Neural progenitor cell (in vitro differentiated cells): ENCODE data around the gene NTRK3. TPM values are rescaled to one million over a fixed set of nuclear protein-coding genes. Genes with fewer than 3 reads are reported as not detected.
A peak's percentile ranks its signal among the peaks of the same experiment; 100 is the strongest.

Experiments
- DNase-seq: peaks from one replicate; pipeline ENCODE4 v3.0.0-alpha.2; 2016; ENCODE audit warnings: low spot score
- H2AFZ ChIP-seq: fragments of 200-600 bp; sonication (generic); replicated peaks from 2 replicates; pipeline ENCODE4 v1.6.1; 2016; ENCODE audit warnings: antibody characterized with exemption
- H3F3A ChIP-seq: fragments of 200-600 bp; sonication (generic); 2 replicates; pipeline ENCODE4 v1.6.1; 2016; ENCODE audit warnings: antibody characterized with exemption, low read depth
- H3K27ac ChIP-seq: fragments of 200-600 bp; sonication (generic); 2 replicates; pipeline ENCODE4 v1.5.1; 2016; ENCODE audit warnings: mild to moderate bottlenecking
- H3K27me3 ChIP-seq: fragments of 200-600 bp; sonication (generic); 2 replicates; pipeline ENCODE4 v1.6.1; 2016; ENCODE audit warnings: mild to moderate bottlenecking, moderate library complexity
- H3K36me3 ChIP-seq: fragments of 200-600 bp; sonication (generic); 2 replicates; pipeline ENCODE4 v1.5.1; 2016
- H3K4me1 ChIP-seq: fragments of 200-600 bp; sonication (generic); 2 replicates; pipeline ENCODE4 v1.6.1; 2016; ENCODE audit warnings: mixed run types
- H3K4me2 ChIP-seq: fragments of 200-600 bp; sonication (generic); 2 replicates; pipeline ENCODE4 v1.6.1; 2016
- H3K4me3 ChIP-seq: fragments of 200-600 bp; sonication (generic); 2 replicates; pipeline ENCODE4 v1.5.1; 2016
- H3K79me2 ChIP-seq: fragments of 200-600 bp; sonication (generic); 2 replicates; pipeline ENCODE4 v1.6.1; 2016; ENCODE audit warnings: low read depth
- H3K9ac ChIP-seq: fragments of 200-600 bp; sonication (generic); 2 replicates; pipeline ENCODE4 v1.6.1; 2016
- H3K9me3 ChIP-seq: fragments of 200-600 bp; sonication (generic); 2 replicates; pipeline ENCODE4 v1.5.1; 2016; ENCODE audit warnings: low read depth
- H4K20me1 ChIP-seq: fragments of 200-600 bp; sonication (generic); 2 replicates; pipeline ENCODE4 v1.6.1; 2016; ENCODE audit warnings: low read depth
- H3K27ac Mint-ChIP-seq: 3 replicates; pipeline ENCODE4 v1.8.0; 2021; ENCODE audit warnings: mixed read lengths
- H3K27me3 Mint-ChIP-seq: 2 replicates; pipeline ENCODE4 v1.8.0; 2022; ENCODE audit warnings: low read depth, mild to moderate bottlenecking, inconsistent platforms, moderate library complexity, mixed read lengths; ENCODE audit not compliant: insufficient read depth
- H3K36me3 Mint-ChIP-seq: 3 replicates; pipeline ENCODE4 v1.8.0; 2021; ENCODE audit warnings: mixed read lengths
- H3K4me1 Mint-ChIP-seq: 3 replicates; pipeline ENCODE4 v1.8.0; 2021; ENCODE audit warnings: mixed read lengths
- H3K4me3 Mint-ChIP-seq: 3 replicates; pipeline ENCODE4 v1.8.0; 2021; ENCODE audit warnings: mild to moderate bottlenecking, moderate library complexity, mixed read lengths
- H3K9me3 Mint-ChIP-seq: 3 replicates; pipeline ENCODE4 v1.8.0; 2020; ENCODE audit warnings: mixed read lengths
- EZH2 ChIP-seq: fragments of 200-600 bp; sonication (generic); IDR thresholded peaks from 2 replicates; pipeline ENCODE4 v1.6.1; 2017; ENCODE audit warnings: antibody characterized with exemption, mild to moderate bottlenecking, moderate library complexity
- EZH2phosphoT487 ChIP-seq: fragments of 200-600 bp; sonication (generic); IDR thresholded peaks from 2 replicates; pipeline ENCODE4 v1.6.1; 2017; ENCODE audit warnings: antibody characterized with exemption
- total RNA-seq: library from RNA; depleted of rRNA; stranded (reverse); fragments of >200 nt; gene quantifications from 2 replicates; pipeline ENCODE4 v1.2.3, GENCODE V29; 2015; ENCODE audit warnings: low replicate concordance
- TF ChIP-seq, protein P1 (sequence below): fragments of 200-600 bp; sonication (generic); IDR thresholded peaks from 2 replicates; pipeline ENCODE4 v1.5.1; 2017; ENCODE audit warnings: antibody characterized with exemption, mild to moderate bottlenecking

Gene NTRK3
- total RNA-seq, 1 donor from 2014 or later = 2.0 TPM

DNA sequence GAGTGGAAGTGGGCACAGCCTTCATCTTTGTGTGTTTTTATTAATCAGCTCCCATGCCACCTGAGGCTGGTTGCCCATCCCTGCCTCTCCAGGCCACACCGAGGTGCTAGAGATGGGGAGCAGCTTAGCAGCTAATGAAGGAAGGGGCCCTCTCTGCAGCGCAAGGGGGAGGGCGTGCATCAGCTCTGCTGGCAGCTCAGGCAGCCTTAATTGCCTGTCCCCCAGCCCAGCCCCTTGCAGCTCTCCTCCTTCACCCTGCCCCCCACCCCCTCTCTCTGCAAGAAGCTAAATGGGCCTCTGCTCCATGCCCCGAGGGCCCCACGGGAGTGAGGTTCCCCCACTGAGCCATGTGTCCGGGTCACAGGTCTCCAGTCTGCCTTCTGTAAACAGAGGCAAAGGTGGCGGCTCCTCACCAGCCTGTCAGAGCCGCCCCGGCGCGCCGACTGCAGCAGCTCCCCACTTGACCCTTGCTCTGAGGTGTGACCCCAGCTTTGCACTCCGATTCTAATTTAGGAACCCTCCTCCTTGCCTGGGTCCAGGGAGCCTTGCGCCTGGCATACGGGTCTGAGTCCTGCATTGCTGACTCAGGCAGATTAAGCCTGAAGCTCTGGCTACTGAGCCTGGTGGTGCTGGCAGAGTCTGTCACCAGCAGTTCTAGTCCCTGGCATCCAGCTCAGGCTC, 27.9 kb upstream of the NTRK3 start:
- Histone ChIP-seq H2AFZ (no peak overlapping the region), H3K36me3 (no peaks in the 10 kb centered on the region), H3K4me2 (peak overlapping the region; percentile 23), H3F3A (no peaks in the 10 kb centered on the region), H3K4me1 (peaks cover 13% of the 10 kb centered on the region), H3K9ac (no peak overlapping the region), H3K4me3 (no peak overlapping the region), H3K27ac (no peak overlapping the region), H3K9me3 (no peaks in the 10 kb centered on the region), H4K20me1 (no peaks in the 10 kb centered on the region), H3K27me3 (no peaks in the 10 kb centered on the region), H3K79me2 (no peaks in the 10 kb centered on the region)
- Mint-ChIP-seq H3K36me3 (no peaks in the 10 kb centered on the region), H3K4me1 (peaks cover 2% of the 10 kb centered on the region), H3K4me3 (peak overlapping the region; percentile 42), H3K27ac (no peak overlapping the region), H3K27me3 (peaks cover 6% of the 10 kb centered on the region), H3K9me3 (peaks cover 4% of the 10 kb centered on the region)
- DNase-seq = no peak
- TF ChIP-seq, protein P1, sequence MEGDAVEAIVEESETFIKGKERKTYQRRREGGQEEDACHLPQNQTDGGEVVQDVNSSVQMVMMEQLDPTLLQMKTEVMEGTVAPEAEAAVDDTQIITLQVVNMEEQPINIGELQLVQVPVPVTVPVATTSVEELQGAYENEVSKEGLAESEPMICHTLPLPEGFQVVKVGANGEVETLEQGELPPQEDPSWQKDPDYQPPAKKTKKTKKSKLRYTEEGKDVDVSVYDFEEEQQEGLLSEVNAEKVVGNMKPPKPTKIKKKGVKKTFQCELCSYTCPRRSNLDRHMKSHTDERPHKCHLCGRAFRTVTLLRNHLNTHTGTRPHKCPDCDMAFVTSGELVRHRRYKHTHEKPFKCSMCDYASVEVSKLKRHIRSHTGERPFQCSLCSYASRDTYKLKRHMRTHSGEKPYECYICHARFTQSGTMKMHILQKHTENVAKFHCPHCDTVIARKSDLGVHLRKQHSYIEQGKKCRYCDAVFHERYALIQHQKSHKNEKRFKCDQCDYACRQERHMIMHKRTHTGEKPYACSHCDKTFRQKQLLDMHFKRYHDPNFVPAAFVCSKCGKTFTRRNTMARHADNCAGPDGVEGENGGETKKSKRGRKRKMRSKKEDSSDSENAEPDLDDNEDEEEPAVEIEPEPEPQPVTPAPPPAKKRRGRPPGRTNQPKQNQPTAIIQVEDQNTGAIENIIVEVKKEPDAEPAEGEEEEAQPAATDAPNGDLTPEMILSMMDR = no peak
- TF ChIP-seq EZH2phosphoT487 = no peak
- TF ChIP-seq EZH2 = no peak

DNA sequence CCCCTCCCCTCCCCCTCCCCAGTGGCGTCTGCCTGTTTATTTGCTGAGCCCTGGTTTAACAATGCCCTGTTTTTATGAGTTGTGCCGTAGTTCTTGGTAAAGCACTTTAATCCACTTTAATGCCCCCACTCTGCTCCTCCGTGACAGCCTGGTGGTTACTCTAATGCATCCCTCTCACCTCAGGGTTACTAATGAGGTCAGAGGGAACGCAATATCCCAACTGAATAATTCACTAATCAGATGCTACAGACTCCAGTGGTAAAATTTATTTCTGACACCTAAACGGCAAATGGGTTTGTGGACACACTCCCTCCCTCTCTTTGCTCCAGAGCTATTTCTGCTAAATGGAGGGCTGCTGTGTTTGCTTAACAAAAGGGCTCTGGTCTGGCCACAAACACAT, 26.1 kb upstream of the NTRK3 start:
- Histone ChIP-seq H2AFZ (no peak overlapping the region), H3K4me2 (no peak overlapping the region), H3K79me2 (no peaks in the 10 kb centered on the region), H3K9me3 (no peaks in the 10 kb centered on the region), H3K36me3 (no peaks in the 10 kb centered on the region), H3K4me1 (peaks cover 13% of the 10 kb centered on the region), H3K27me3 (peaks cover 7% of the 10 kb centered on the region), H4K20me1 (no peaks in the 10 kb centered on the region), H3K4me3 (no peak overlapping the region), H3F3A (no peaks in the 10 kb centered on the region), H3K27ac (no peak overlapping the region), H3K9ac (no peak overlapping the region)
- no peak for TF ChIP-seq EZH2phosphoT487
- no peak for TF ChIP-seq EZH2
- H3K4me3 Mint-ChIP-seq = no peak overlapping the region
- H3K27me3 Mint-ChIP-seq = peaks cover 8% of the 10 kb centered on the region
- peaks cover 4% of the 10 kb centered on the region for H3K4me1 Mint-ChIP-seq
- DNase-seq = no peak
- H3K9me3 Mint-ChIP-seq = peaks cover 4% of the 10 kb centered on the region
- H3K36me3 Mint-ChIP-seq = no peaks in the 10 kb centered on the region
- no peak overlapping the region for H3K27ac Mint-ChIP-seq

DNA sequence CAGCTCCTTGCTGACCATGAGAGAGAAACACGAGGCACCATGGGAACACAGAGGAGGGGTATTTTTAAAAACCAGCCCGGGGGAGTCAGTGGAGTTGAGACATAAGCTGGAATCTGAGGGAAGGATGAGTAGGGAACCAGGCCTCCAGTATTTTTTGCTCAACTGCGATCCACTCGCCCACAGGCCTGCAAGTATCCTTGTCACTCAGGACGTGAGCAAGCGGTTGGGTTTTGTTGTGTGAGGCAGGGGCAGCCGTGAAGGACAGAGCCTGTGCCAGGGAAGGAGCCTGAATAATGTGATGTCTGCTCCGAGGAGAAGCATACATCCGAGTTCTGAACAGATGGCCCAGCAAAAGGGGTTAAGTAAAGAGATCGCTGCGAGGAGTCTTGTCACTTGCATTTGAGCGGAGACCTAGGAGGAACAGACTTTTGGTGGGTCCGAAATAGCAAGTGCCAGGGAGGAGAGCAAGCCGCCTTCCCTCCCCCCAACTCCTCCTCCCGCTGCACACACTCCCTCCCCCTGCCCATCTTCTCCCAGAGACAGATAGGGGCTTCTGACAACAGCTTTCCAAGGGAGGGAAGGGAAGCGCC, 20.4 kb upstream of the NTRK3 start:
- no peaks in the 10 kb centered on the region for H3K4me1 ChIP-seq
- peaks cover 12% of the 10 kb centered on the region for H3K27me3 ChIP-seq
- Mint-ChIP-seq H3K27me3 (peaks cover 11% of the 10 kb centered on the region), H3K9me3 (peaks cover 4% of the 10 kb centered on the region), H3K27ac (peak overlapping the region; percentile 50), H3K4me1 (peaks cover 2% of the 10 kb centered on the region), H3K36me3 (no peaks in the 10 kb centered on the region), H3K4me3 (no peak overlapping the region)
- no peak for DNase-seq
- H3K79me2 ChIP-seq = no peaks in the 10 kb centered on the region
- no peak overlapping the region for H3K9ac ChIP-seq
- H3K4me3 ChIP-seq = no peak overlapping the region
- no peaks in the 10 kb centered on the region for H3F3A ChIP-seq
- H3K27ac ChIP-seq = no peak overlapping the region
- no peak overlapping the region for H3K4me2 ChIP-seq
- no peaks in the 10 kb centered on the region for H4K20me1 ChIP-seq
- H3K9me3 ChIP-seq = no peaks in the 10 kb centered on the region
- TF ChIP-seq EZH2 (no peak), EZH2phosphoT487 (no peak)
- TF ChIP-seq, protein P1 = no peak
- H2AFZ ChIP-seq = no peak overlapping the region
- H3K36me3 ChIP-seq = no peaks in the 10 kb centered on the region

DNA sequence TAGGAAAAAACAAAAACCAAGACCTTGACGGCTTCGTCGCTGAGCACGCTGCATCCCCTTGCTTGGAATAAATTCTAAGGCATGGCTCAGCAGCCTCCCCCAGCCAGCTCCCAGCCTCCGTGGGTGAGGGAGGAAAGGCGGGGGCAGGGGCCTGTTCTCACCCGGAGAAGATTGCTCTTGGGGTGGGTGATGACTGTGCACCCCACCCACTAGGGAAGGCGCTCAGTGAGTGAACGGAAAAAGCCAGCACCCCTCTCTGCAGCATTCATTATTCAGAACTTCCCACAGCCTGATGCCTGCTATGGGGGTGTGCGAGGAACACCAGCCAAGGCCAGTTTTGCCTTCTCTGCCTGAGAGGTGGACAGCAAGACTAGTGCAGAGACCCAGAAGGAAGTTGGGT, 19.3 kb upstream of the NTRK3 start:
- H3K36me3 ChIP-seq = no peaks in the 10 kb centered on the region
- no peak overlapping the region for H3K4me3 ChIP-seq
- Mint-ChIP-seq H3K4me1 (peaks cover 2% of the 10 kb centered on the region), H3K9me3 (peaks cover 4% of the 10 kb centered on the region), H3K36me3 (no peaks in the 10 kb centered on the region), H3K27me3 (peaks cover 11% of the 10 kb centered on the region), H3K4me3 (no peak overlapping the region), H3K27ac (no peak overlapping the region)
- H4K20me1 ChIP-seq = no peaks in the 10 kb centered on the region
- no peaks in the 10 kb centered on the region for H3K79me2 ChIP-seq
- no peak overlapping the region for H3K27ac ChIP-seq
- H3K9me3 ChIP-seq = no peaks in the 10 kb centered on the region
- peaks cover 21% of the 10 kb centered on the region for H3K27me3 ChIP-seq
- H3K4me1 ChIP-seq = no peaks in the 10 kb centered on the region
- no peak for TF ChIP-seq EZH2phosphoT487
- H3K9ac ChIP-seq = no peak overlapping the region
- no peak overlapping the region for H2AFZ ChIP-seq
- no peak overlapping the region for H3K4me2 ChIP-seq
- DNase-seq = no peak
- no peaks in the 10 kb centered on the region for H3F3A ChIP-seq
